Measurements from ENCODE around the gene GPD2.

The GPD2 gene

GRCh38 chr2:156562124-156562523 is 125.9 kb downstream of the GPD2 start:
- no peak for DNase-seq

GRCh38 chr2:156563994-156564753 is 128.0 kb downstream of the GPD2 start:
- no peak for DNase-seq
- H3K27me3 ChIP-seq (replicated peaks; ENCODE audit: insufficient read depth, low read length) = no peaks in the 10 kb centered on the region

More at GRCh38 chr2:156562124-156562523, 125.9 kb downstream of the GPD2 start:
- no peaks in the 10 kb centered on the region for H3K9me3 ChIP-seq (replicated peaks; ENCODE audit: insufficient read depth, low read length)
- no peak overlapping the region for H3K4me2 ChIP-seq (ENCODE audit: low read depth, low read length)
- H3K27me3 ChIP-seq (replicated peaks; ENCODE audit: insufficient read depth, low read length) = no peaks in the 10 kb centered on the region
- no peak overlapping the region for H3K27ac ChIP-seq (ENCODE audit: low read length)
- no peaks in the 10 kb centered on the region for H3K4me1 ChIP-seq (ENCODE audit: low read length)
- TF ChIP-seq CTCF (IDR thresholded peaks at IDR 0.05; ENCODE audit: low read length) = no peak
- TF ChIP-seq EZH2phosphoT487 (IDR thresholded peaks at IDR 0.05; ENCODE audit: low read length) = no peak
- no peak for TF ChIP-seq EZH2 (optimal IDR thresholded peaks at IDR 0.05; ENCODE audit: low read depth, low read length)
- H3K4me3 ChIP-seq (ENCODE audit: low read length) = no peak overlapping the region
- no peaks in the 10 kb centered on the region for H3K79me2 ChIP-seq (ENCODE audit: low read length)
- no peak overlapping the region for H3K9ac ChIP-seq (ENCODE audit: low read length)
- no peaks in the 10 kb centered on the region for H3K9me2 ChIP-seq (replicated peaks; ENCODE audit: insufficient read depth, low read length)
- no peaks in the 10 kb centered on the region for H4K20me1 ChIP-seq (ENCODE audit: insufficient read depth, low read length)
- H3F3A ChIP-seq (ENCODE audit: insufficient read depth, low read length) = no peaks in the 10 kb centered on the region
- H3K36me3 ChIP-seq (replicated peaks; ENCODE audit: insufficient read depth, low read length) = no peaks in the 10 kb centered on the region
- no peak overlapping the region for H2AFZ ChIP-seq (ENCODE audit: low read length)

GRCh38 chr2:156565066-156565710 is 129.0 kb downstream of the GPD2 start:
- H3K4me2 ChIP-seq (ENCODE audit: low read depth, low read length) = no peak overlapping the region
- no peaks in the 10 kb centered on the region for H3K9me2 ChIP-seq (replicated peaks; ENCODE audit: insufficient read depth, low read length)
- H3K36me3 ChIP-seq (replicated peaks; ENCODE audit: insufficient read depth, low read length) = no peaks in the 10 kb centered on the region
- H3K9me3 ChIP-seq (replicated peaks; ENCODE audit: insufficient read depth, low read length) = no peaks in the 10 kb centered on the region
- H3K4me3 ChIP-seq (ENCODE audit: low read length) = no peak overlapping the region
- no peaks in the 10 kb centered on the region for H3F3A ChIP-seq (ENCODE audit: insufficient read depth, low read length)
- no peak overlapping the region for H3K9ac ChIP-seq (ENCODE audit: low read length)
- no peaks in the 10 kb centered on the region for H4K20me1 ChIP-seq (ENCODE audit: insufficient read depth, low read length)
- H3K27ac ChIP-seq (ENCODE audit: low read length) = no peak overlapping the region
- H3K79me2 ChIP-seq (ENCODE audit: low read length) = no peaks in the 10 kb centered on the region
- no peak overlapping the region for H2AFZ ChIP-seq (ENCODE audit: low read length)
- TF ChIP-seq EZH2 (optimal IDR thresholded peaks at IDR 0.05; ENCODE audit: low read depth, low read length) (no peak), EZH2phosphoT487 (IDR thresholded peaks at IDR 0.05; ENCODE audit: low read length) (no peak), CTCF (IDR thresholded peaks at IDR 0.05; ENCODE audit: low read length) (no peak)
- H3K27me3 ChIP-seq (replicated peaks; ENCODE audit: insufficient read depth, low read length) = no peaks in the 10 kb centered on the region
- no peaks in the 10 kb centered on the region for H3K4me1 ChIP-seq (ENCODE audit: low read length)
- DNase-seq = no peak

More at GRCh38 chr2:156563994-156564753, 128.0 kb downstream of the GPD2 start:
- TF ChIP-seq EZH2phosphoT487 (IDR thresholded peaks at IDR 0.05; ENCODE audit: low read length) (no peak), EZH2 (optimal IDR thresholded peaks at IDR 0.05; ENCODE audit: low read depth, low read length) (no peak)
- Histone ChIP-seq H3K9ac (ENCODE audit: low read length) (no peak overlapping the region), H3K9me3 (replicated peaks; ENCODE audit: insufficient read depth, low read length) (no peaks in the 10 kb centered on the region), H3K9me2 (replicated peaks; ENCODE audit: insufficient read depth, low read length) (no peaks in the 10 kb centered on the region), H3K4me2 (ENCODE audit: low read depth, low read length) (no peak overlapping the region), H3K4me1 (ENCODE audit: low read length) (no peaks in the 10 kb centered on the region), H3K79me2 (ENCODE audit: low read length) (no peaks in the 10 kb centered on the region), H3F3A (ENCODE audit: insufficient read depth, low read length) (no peaks in the 10 kb centered on the region), H2AFZ (ENCODE audit: low read length) (no peak overlapping the region), H4K20me1 (ENCODE audit: insufficient read depth, low read length) (no peaks in the 10 kb centered on the region), H3K36me3 (replicated peaks; ENCODE audit: insufficient read depth, low read length) (no peaks in the 10 kb centered on the region), H3K4me3 (ENCODE audit: low read length) (no peak overlapping the region), H3K27ac (ENCODE audit: low read length) (no peak overlapping the region)

Measured in MM.1S (cell line).